ENCODE measurements around the gene PWWP2B. TPM values are rescaled to one million over a fixed set of nuclear protein-coding genes. Genes with fewer than 3 reads are reported as not detected.

The PWWP2B gene
- total RNA-seq, 2 donors from 2014 or later = 51.9 to 55.3 TPM

GRCh38 chr10:132360766-132361447 lies 36.1 kb upstream of the PWWP2B start:
- intact Hi-C loops (cut with DNase I, micrococcal nuclease) = no loop called here
- ATAC-seq (peak; percentile 36), DNase-seq (peak in 1 of 2 donors; percentile 36)

DNA sequence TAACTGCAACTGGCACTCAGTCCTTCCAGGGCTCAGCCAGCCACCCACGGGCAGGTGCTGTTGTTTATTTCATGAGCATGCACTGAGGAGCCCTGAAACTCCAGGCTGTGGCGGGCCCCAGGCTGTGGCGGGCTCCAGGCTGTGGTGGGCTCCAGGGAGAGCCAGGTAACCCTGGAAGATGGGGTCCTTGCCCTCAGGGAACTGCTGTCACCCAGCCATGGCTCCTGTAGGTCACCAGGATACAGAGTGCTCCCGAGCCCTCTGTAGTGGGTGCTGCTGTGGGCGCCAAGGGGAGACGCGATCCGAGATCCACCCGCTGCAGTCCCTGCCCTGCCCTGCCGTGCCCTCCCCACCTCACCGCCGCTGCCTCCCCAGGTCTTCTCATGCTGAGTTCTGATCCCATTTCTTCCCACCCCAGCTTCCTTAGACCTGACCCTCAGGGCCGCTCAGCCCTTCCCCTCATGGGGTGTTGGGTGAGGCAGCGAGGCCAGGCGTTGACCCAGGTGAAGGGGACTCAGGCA lies 35.4 kb upstream of the PWWP2B start:
- intact Hi-C loops (cut with DNase I, micrococcal nuclease) = no loop called here
- ATAC-seq = no peak
- no peak for DNase-seq

DNA sequence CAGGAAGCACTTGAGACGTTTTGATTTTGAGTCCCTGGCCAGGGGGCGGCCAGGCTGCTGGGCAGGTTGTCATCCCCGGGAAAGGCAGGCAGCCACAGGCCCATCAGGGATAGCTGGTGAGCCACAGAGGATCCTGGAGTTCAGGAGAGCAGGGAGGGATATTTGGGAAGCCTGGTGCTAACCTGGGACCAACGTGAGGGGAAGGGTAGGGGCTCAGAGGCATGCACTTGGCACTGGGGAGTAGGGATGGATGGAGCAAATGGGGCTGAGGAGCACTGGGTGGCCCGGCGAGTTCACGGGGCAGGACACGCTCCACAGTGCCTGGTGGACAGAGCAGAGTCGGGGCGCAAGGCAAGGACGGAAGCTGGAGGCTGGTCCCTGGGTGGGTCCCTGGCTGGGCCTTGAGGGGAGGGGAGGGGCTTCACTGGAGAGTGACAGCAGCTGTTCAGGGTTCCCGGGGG lies 34.8 kb upstream of the PWWP2B start:
- no peak for DNase-seq
- intact Hi-C loops (cut with DNase I, micrococcal nuclease) = no loop called here
- no peak for ATAC-seq

- intact Hi-C loops (cut with DNase I, micrococcal nuclease) = no loop called here
- DNase-seq = peak in 1 of 2 donors; percentile 13
- no peak for ATAC-seq
Observed at GRCh38 chr10:132363376-132363775, 33.6 kb upstream of the PWWP2B start.

- intact Hi-C loops (cut with DNase I, micrococcal nuclease) = no loop called here
- peak in 1 of 2 donors; percentile 18 for DNase-seq
Observed at GRCh38 chr10:132363921-132364593, 32.9 kb upstream of the PWWP2B start.

GRCh38 chr10:132364594-132364970 lies 32.4 kb upstream of the PWWP2B start:
- intact Hi-C loops (cut with DNase I, micrococcal nuclease) = no loop called here
- ATAC-seq = no peak

More at GRCh38 chr10:132363921-132364593, 32.9 kb upstream of the PWWP2B start:
- peak; percentile 74 for ATAC-seq

GRCh38 chr10:132365102-132365501 lies 31.9 kb upstream of the PWWP2B start:
- intact Hi-C loops (cut with DNase I, micrococcal nuclease) = no loop called here
- no peak for ATAC-seq
- peak in 1 of 2 donors; percentile 14 for DNase-seq

More at GRCh38 chr10:132364594-132364970, 32.4 kb upstream of the PWWP2B start:
- peak; percentile 35 to 36 for DNase-seq

DNA sequence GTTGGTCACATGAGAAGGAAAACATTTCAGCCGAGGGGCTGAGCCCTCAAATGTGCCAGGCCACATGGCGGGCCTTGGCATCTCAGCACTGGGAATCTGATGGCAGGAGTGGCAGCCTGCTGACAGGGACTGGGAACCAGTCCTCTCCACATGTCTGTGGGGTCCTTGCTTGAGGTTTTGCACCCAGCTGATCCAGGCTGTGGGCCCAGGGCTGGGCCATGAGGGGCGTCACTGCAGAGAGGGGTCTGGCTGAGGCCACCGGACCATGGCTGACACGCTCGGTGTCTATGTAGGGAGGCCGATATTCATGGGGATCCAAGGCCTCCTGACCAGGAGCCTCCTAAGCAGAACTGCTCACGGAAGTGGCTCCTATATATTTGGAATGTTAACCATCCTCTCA lies 31.0 kb upstream of the PWWP2B start:
- ATAC-seq (no peak), DNase-seq (peak in 1 of 2 donors; percentile 15)

GRCh38 chr10:132366499-132366898 lies 30.5 kb upstream of the PWWP2B start:
- intact Hi-C loops (cut with DNase I, micrococcal nuclease) = no loop called here
- no peak for ATAC-seq
- peak in 1 of 2 donors; percentile 12 for DNase-seq

More for the DNA sequence above, 31.0 kb upstream of the PWWP2B start:
- intact Hi-C loops (cut with DNase I, micrococcal nuclease) = no loop called here

GRCh38 chr10:132368391-132368790 lies 28.6 kb upstream of the PWWP2B start:
- intact Hi-C loops (cut with DNase I, micrococcal nuclease) = no loop called here
- no peak for ATAC-seq
- no peak for DNase-seq

DNA sequence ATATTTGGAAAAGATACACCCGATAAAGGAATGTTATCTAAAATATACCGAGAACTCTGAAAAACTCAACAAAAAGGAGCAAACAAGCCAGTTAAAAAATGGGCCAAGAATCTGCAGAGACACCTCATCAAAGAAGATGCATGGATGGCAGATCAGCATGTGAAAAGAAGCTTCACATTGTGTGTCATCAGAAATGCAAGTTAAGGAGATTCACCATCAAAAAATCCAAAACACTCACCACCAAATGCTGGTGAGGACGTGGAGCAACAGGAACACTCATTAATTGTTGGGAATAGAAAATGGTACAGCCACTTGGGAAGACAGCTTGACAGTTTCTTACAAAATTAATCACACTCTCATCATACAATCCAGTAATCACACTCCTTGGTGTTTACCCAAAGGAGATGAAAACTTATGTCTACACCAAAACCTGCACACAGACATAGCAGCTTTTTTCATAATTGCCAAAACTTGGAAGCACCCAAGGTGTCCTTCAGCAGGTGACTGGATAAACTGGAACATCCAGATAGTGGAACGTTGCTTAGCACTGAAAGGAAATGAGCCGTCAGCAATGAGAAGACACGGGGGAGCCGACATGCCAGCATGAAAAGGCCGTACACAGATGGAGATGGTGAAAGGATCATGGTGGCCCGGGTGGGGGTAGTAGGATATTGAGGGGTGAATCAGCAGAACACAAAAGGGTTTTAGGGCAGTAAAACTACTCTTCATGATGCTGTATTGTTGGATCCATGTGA lies 27.9 kb upstream of the PWWP2B start:
- ATAC-seq (no peak), DNase-seq (no peak)
- intact Hi-C loops (cut with DNase I, micrococcal nuclease) = no loop called here

DNA sequence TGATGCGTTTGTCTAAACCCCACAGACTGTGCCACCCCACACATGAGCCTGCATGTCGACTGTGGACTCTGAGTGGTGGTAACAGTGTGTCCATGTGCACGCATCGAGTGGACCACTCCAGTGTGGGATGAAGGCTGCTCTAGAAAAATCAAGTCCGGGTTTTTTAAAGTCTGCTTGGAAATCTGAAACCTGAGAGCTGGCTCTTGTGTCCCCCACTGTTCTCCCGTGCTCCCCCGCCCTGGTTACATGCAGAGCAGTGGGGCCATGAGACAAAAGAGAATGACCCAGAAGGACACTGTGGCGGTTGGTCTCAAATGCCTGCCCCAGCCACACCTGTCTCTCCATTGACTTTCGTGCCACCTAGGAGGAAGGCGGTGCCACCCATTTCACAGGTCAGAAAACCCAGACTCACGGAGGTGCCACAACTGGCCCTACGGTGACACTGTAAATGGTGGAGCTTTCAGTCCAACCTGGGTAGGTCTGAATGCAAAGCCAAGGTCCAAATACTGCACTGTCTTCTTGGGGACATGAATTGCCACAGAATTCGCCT lies 27.3 kb upstream of the PWWP2B start:
- ATAC-seq (no peak), DNase-seq (no peak)
- intact Hi-C loops (cut with DNase I, micrococcal nuclease) = no loop called here

- no peak for DNase-seq
- ATAC-seq = no peak
- intact Hi-C loops (cut with DNase I, micrococcal nuclease) = no loop called here
Observed at GRCh38 chr10:132370426-132371340, 26.3 kb upstream of the PWWP2B start.

GRCh38 chr10:132371641-132372081 lies 25.3 kb upstream of the PWWP2B start:
- intact Hi-C loops (cut with DNase I, micrococcal nuclease) = no loop called here
- DNase-seq (no peak), ATAC-seq (no peak)

DNA sequence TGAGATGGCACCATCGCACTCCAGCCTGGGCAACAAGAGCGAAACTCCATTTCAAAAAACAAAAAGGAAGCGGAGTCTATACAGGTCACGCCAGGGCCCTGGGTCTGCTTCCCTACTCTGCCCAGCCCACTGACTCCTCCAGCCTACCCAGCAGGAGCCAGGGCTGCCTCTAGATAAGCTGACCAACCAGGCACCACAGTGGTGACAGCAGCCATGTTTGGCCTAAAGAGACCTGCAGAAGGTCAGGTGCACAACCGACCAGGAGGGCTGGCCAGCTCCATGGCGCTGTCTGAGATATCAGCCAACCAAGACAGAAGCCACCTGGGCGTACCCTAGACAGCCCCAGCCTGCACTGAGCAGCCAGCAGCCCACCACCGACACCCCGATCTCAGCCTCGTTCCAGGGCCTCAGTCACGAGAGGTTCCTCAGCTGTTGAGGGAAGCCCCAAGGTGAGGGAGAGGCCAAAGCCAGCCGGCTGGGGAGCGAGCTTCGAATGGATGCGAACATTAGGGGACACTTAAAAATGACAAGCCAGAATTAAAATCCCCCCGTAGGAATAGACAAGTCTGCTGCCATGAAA lies 24.4 kb upstream of the PWWP2B start:
- DNase-seq (no peak), ATAC-seq (no peak)
- intact Hi-C loops (cut with DNase I, micrococcal nuclease) = no loop called here

DNA sequence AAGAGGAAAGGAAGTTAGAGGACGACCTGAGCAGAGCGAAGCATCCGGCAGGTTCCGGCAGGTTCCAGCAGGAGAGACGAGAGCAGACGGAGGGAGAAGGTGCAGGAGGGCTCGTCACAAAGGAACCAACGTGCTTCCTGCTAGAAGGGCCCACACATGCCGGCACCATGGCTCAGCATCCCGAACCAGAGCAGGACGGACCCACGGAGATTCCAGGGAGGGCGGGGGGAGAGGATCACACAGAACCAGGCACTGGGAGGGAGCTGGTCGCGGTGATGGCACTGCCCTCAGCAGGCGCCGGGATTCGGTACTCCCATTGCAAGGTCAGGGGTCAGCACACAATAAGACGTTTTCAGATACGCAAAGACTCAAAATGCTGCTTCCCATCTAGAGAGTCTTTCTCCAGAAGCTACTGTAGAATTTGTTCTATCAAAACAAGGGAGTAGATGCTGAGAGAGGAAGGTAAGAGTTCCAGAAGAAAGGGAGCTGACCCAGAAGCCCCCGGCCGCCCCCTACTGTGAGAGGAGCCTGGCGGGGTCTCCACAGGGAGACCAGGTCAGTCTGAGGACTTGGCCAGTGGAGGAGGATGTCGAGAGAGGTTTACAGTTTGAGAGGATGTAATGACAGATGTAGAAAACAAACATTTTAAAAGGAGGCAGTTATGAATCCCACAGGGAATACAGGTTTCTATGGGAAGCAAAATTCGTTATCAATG lies 23.6 kb upstream of the PWWP2B start:
- DNase-seq (no peak), ATAC-seq (no peak)
- intact Hi-C loops (cut with DNase I, micrococcal nuclease) = no loop called here

DNA sequence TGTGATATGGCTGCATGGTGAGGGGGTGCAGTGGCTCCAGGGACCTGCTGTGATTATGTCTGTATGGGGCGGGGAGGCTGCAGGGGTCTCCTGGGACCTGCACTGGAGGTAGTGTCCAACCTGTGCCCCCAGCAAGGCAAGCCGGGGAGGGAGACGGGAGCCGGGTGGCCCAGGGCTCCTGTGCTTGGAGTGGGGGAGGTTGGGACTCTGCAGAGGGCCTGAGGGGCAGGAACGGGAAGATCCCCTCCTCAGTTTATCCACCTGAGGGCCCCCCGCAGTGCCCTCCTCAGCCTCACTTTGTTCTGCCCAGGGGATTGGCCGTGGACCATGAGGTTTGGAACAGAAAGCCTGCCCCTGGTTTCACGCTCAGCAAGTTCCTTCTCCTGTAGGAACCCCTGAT lies 22.8 kb upstream of the PWWP2B start:
- intact Hi-C loops (cut with DNase I, micrococcal nuclease) = no loop called here
- DNase-seq (no peak), ATAC-seq (no peak)
